ENCODE data around the gene SERPIND1.
"Not testable (repeated sequence)": the region's sequence is repeated elsewhere in the genome, so short reads cannot be mapped to it uniquely, and the experiment has no call there.

The SERPIND1 gene

GRCh38 chr22:20818471-20818870 lies 44.6 kb downstream of the SERPIND1 start:
- DNase-seq: no peak

GRCh38 chr22:20819471-20819870 lies 45.6 kb downstream of the SERPIND1 start:
- DNase-seq: no peak

GRCh38 chr22:20821717-20822239 lies 47.9 kb downstream of the SERPIND1 start:
- not testable (repeated sequence) for DNase-seq

- no peak for DNase-seq
These were observed 48.3 kb downstream of the SERPIND1 start for GRCh38 chr22:20822240-20822639.

- DNase-seq: no peak
These were observed 49.4 kb downstream of the SERPIND1 start for GRCh38 chr22:20823264-20823663.

- DNase-seq: not testable (repeated sequence)
These were observed 51.3 kb downstream of the SERPIND1 start for GRCh38 chr22:20825216-20825615.

- DNase-seq: no peak
These were observed 51.7 kb downstream of the SERPIND1 start for GRCh38 chr22:20825624-20826023.

- not testable (repeated sequence) for DNase-seq
These were observed 52.6 kb downstream of the SERPIND1 start for GRCh38 chr22:20826373-20827152.

- no peak for DNase-seq
These were observed 55.7 kb downstream of the SERPIND1 start for GRCh38 chr22:20829491-20830134.

- DNase-seq: no peak
These were observed 59.3 kb downstream of the SERPIND1 start for GRCh38 chr22:20833225-20833665.

- no peak for DNase-seq
These were observed 60.3 kb downstream of the SERPIND1 start for GRCh38 chr22:20834206-20834605.

- no peak for DNase-seq
These were observed 60.8 kb downstream of the SERPIND1 start for GRCh38 chr22:20834725-20835124.

All from right forelimb (tissue), 1 donor.